ENCODE data around the gene NALCN. TPM values are rescaled to one million over a fixed set of nuclear protein-coding genes. Genes with fewer than 3 reads are reported as not detected.

NALCN gene
- total RNA-seq, 4 donors from 2014 or later, result under 0.01 to 13.2 (median 1.4) TPM

DNA sequence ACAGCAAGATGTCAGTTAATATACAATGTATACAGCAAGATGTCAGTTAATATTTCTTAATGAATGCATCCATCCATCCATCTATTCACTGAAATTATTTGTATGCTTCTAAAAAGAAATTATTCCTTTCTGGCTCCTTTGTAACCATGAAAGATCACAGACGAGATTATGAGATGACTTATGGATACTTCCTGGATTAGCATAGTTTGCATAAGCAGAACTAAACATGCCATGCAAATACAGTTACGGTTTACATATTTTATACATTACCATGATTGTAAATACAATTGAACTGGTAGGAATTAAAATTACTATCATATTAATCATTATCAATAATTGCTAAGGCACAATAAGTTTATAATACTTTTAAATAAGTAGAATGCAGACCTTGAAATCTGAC, 32.7 kb downstream of the NALCN start:
- no peaks in the 10 kb centered on the region for H3K4me1 ChIP-seq
- H3K4me3 ChIP-seq, result no peak overlapping the region
- H3K9me3 ChIP-seq, result no peaks in the 10 kb centered on the region
- no peak for DNase-seq
- intact Hi-C loops (cut with DNase I; ENCODE audit: low total_unique reads), result no loop called here
- no peak overlapping the region for H3K27ac ChIP-seq
- H3K36me3 ChIP-seq, result no peaks in the 10 kb centered on the region
- TF ChIP-seq, protein P1, sequence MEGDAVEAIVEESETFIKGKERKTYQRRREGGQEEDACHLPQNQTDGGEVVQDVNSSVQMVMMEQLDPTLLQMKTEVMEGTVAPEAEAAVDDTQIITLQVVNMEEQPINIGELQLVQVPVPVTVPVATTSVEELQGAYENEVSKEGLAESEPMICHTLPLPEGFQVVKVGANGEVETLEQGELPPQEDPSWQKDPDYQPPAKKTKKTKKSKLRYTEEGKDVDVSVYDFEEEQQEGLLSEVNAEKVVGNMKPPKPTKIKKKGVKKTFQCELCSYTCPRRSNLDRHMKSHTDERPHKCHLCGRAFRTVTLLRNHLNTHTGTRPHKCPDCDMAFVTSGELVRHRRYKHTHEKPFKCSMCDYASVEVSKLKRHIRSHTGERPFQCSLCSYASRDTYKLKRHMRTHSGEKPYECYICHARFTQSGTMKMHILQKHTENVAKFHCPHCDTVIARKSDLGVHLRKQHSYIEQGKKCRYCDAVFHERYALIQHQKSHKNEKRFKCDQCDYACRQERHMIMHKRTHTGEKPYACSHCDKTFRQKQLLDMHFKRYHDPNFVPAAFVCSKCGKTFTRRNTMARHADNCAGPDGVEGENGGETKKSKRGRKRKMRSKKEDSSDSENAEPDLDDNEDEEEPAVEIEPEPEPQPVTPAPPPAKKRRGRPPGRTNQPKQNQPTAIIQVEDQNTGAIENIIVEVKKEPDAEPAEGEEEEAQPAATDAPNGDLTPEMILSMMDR (IDR thresholded peaks at IDR 0.05), result no peak
- no peak for TF ChIP-seq POLR2A (IDR thresholded peaks at IDR 0.05)
- no peaks in the 10 kb centered on the region for H3K27me3 ChIP-seq

DNA sequence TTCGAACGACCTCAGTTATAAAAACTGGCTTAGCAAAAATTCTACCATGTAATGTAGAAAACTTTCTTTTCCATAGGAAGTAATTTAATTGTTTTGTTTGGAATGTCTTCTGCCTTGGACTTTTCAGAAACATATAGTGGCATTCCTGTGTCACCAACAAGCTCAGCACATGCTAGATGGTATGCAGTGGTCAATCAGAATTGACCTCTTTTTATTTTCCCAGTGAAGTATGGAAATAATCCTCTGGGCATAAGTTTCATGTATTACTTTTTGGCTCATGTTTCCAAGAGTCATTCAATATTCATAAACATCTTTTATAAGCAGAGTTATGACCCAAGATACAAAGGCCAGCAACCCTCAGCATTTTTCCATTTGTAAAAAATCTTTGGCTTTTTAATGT, 33.6 kb downstream of the NALCN start:
- TF ChIP-seq, protein P1 (IDR thresholded peaks at IDR 0.05), result no peak
- no peak for TF ChIP-seq POLR2A (IDR thresholded peaks at IDR 0.05)
- Histone ChIP-seq H3K27ac (no peak overlapping the region), H3K36me3 (no peaks in the 10 kb centered on the region), H3K27me3 (no peaks in the 10 kb centered on the region), H3K4me1 (no peaks in the 10 kb centered on the region), H3K4me3 (no peak overlapping the region), H3K9me3 (no peaks in the 10 kb centered on the region)
- DNase-seq, result no peak
- intact Hi-C loops (cut with DNase I; ENCODE audit: low total_unique reads), result no loop called here

DNA sequence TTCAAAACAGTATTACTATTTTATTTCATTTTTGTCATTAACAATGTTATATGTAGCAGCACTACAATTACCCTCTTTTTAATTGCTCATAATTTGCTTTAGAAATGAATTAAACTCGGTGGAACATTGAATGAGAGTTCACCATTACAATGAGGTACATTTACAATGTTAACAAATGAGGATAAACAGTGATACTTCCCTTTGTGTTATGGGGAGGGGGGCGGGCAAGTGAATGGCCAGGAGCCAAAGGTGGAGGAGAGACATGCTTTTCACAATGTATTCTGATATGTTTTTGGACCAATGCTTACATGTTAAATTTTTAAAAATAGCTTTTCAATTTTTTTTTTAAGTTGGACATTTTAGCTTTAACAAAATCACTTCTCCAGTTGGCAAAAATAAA, 34.2 kb downstream of the NALCN start:
- H3K27me3 ChIP-seq, result no peaks in the 10 kb centered on the region
- intact Hi-C loops (cut with DNase I; ENCODE audit: low total_unique reads), result no loop called here
- no peak overlapping the region for H3K27ac ChIP-seq
- no peaks in the 10 kb centered on the region for H3K4me1 ChIP-seq
- H3K9me3 ChIP-seq, result no peaks in the 10 kb centered on the region
- H3K4me3 ChIP-seq, result no peak overlapping the region
- DNase-seq, result no peak
- TF ChIP-seq, protein P1 (IDR thresholded peaks at IDR 0.05), result no peak
- TF ChIP-seq POLR2A (IDR thresholded peaks at IDR 0.05), result no peak
- no peaks in the 10 kb centered on the region for H3K36me3 ChIP-seq

DNA sequence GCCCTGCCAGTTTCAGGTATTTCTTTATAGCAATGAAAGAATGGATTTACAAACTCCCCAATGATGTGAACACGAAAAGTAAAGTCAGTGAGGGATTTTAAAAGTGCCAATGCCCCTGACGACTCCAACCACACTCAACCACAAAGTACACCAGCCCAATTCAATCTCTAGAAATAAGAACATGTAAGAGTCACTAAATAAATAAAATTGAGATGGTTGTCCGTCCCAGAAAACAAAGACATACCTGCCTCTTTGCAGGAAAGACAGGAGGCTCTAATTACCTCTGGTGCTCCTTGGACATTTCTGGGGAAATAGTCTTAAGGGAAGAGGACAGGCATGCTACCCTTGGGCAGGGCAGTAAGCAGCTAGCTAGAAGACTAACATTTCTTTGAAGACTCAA, 55.8 kb downstream of the NALCN start:
- DNase-seq, result no peak
- H3K4me1 ChIP-seq, result no peaks in the 10 kb centered on the region
- H3K27ac ChIP-seq, result no peak overlapping the region
- no peaks in the 10 kb centered on the region for H3K27me3 ChIP-seq
- H3K4me3 ChIP-seq, result no peak overlapping the region
- no peaks in the 10 kb centered on the region for H3K36me3 ChIP-seq
- intact Hi-C loops (cut with DNase I; ENCODE audit: low total_unique reads), result no loop called here
- H3K9me3 ChIP-seq, result no peaks in the 10 kb centered on the region
- TF ChIP-seq POLR2A (IDR thresholded peaks at IDR 0.05), result no peak
- TF ChIP-seq, protein P1 (IDR thresholded peaks at IDR 0.05), result no peak

DNA sequence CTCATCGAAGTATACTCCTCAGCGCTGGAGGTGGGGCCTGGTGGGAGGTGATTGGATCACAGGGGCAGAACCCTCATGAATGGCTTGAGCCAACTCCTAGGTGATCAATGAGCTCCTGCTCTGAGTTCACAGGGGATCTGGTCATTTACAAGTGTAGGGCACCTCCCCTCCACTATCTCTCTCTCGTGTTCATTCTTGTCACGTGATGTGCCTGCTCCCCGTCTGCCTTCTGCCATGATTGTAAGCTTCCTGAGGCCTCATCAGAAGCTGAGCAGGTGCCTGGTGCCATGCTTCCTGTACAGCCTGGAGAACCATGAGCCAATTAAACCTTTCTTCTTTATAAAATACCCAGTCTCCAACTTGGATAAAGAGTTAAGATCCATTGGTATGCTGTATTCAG, 61.4 kb downstream of the NALCN start:
- H3K36me3 ChIP-seq, result no peaks in the 10 kb centered on the region
- H3K27me3 ChIP-seq, result no peaks in the 10 kb centered on the region

More for the DNA sequence above, 61.4 kb downstream of the NALCN start:
- TF ChIP-seq POLR2A (IDR thresholded peaks at IDR 0.05), result no peak
- TF ChIP-seq, protein P1 (IDR thresholded peaks at IDR 0.05), result no peak
- Histone ChIP-seq H3K4me1 (no peaks in the 10 kb centered on the region), H3K9me3 (no peaks in the 10 kb centered on the region), H3K4me3 (no peak overlapping the region), H3K27ac (no peak overlapping the region)
- intact Hi-C loops (cut with DNase I; ENCODE audit: low total_unique reads), result no loop called here
- no peak for DNase-seq

Measured in uterus (tissue), 4 donors.